G401.6 (cell line): ENCODE results near the gene IPPK.
A peak's percentile ranks its signal among the peaks of the same experiment; 100 is the strongest.

Source experiments
- FAIRE-seq: peaks from 2 replicates; lab custom pipeline; 2012; peaks lifted over from hg19 to GRCh38; lab: Jason Lieb, UNC

IPPK gene

GRCh38 chr9:92669890-92670708 is at the start of gene IPPK:
IPPK (minus strand) TSS chr9:92670131; CDS start chr9:92669988, 143 bp downstream.
- peak; percentile 80 for FAIRE-seq

GRCh38 chr9:92719028-92719647 is 49.2 kb upstream of the IPPK start:
- no peak for FAIRE-seq

GRCh38 chr9:92718086-92719001 is 48.4 kb upstream of the IPPK start:
- no peak for FAIRE-seq

GRCh38 chr9:92717201-92718085 is 47.5 kb upstream of the IPPK start:
- FAIRE-seq, result no peak

- no peak for FAIRE-seq
Observed at GRCh38 chr9:92716557-92716956, 46.6 kb upstream of the IPPK start.

- no peak for FAIRE-seq
Observed at GRCh38 chr9:92715488-92716231, 45.7 kb upstream of the IPPK start.

GRCh38 chr9:92714787-92715487 is 45.0 kb upstream of the IPPK start:
- FAIRE-seq, result no peak

- FAIRE-seq, result no peak
Observed at GRCh38 chr9:92714016-92714415, 44.1 kb upstream of the IPPK start.

- FAIRE-seq, result no peak
Observed at GRCh38 chr9:92713528-92713927, 43.6 kb upstream of the IPPK start.

- no peak for FAIRE-seq
Observed at GRCh38 chr9:92712767-92713166, 42.8 kb upstream of the IPPK start.

GRCh38 chr9:92711844-92712243 is 41.9 kb upstream of the IPPK start:
- FAIRE-seq, result no peak

- FAIRE-seq, result no peak
Observed at GRCh38 chr9:92711146-92711545, 41.2 kb upstream of the IPPK start.

- no peak for FAIRE-seq
Observed at GRCh38 chr9:92710368-92710767, 40.4 kb upstream of the IPPK start.

GRCh38 chr9:92709954-92710353 is 40.0 kb upstream of the IPPK start:
- FAIRE-seq, result no peak

GRCh38 chr9:92709240-92709639 is 39.3 kb upstream of the IPPK start:
- FAIRE-seq, result no peak

- no peak for FAIRE-seq
Observed at GRCh38 chr9:92707530-92707929, 37.6 kb upstream of the IPPK start.

- FAIRE-seq, result no peak
Observed at GRCh38 chr9:92706218-92706940, 36.4 kb upstream of the IPPK start.

GRCh38 chr9:92704528-92704927 is 34.6 kb upstream of the IPPK start:
- no peak for FAIRE-seq

GRCh38 chr9:92696619-92697018 is 26.7 kb upstream of the IPPK start:
- FAIRE-seq, result no peak

- no peak for FAIRE-seq
Observed at GRCh38 chr9:92686954-92687353, 17.0 kb upstream of the IPPK start.
